ENCODE results near the gene CCL17. TPM values are rescaled to one million over a fixed set of nuclear protein-coding genes. Genes with fewer than 3 reads are reported as not detected.
A peak's percentile ranks its signal among the peaks of the same experiment; 100 is the strongest.

The CCL17 gene
- total and polyA plus RNA-seq, 2 donors: 32.6 to 38.6 TPM

DNA sequence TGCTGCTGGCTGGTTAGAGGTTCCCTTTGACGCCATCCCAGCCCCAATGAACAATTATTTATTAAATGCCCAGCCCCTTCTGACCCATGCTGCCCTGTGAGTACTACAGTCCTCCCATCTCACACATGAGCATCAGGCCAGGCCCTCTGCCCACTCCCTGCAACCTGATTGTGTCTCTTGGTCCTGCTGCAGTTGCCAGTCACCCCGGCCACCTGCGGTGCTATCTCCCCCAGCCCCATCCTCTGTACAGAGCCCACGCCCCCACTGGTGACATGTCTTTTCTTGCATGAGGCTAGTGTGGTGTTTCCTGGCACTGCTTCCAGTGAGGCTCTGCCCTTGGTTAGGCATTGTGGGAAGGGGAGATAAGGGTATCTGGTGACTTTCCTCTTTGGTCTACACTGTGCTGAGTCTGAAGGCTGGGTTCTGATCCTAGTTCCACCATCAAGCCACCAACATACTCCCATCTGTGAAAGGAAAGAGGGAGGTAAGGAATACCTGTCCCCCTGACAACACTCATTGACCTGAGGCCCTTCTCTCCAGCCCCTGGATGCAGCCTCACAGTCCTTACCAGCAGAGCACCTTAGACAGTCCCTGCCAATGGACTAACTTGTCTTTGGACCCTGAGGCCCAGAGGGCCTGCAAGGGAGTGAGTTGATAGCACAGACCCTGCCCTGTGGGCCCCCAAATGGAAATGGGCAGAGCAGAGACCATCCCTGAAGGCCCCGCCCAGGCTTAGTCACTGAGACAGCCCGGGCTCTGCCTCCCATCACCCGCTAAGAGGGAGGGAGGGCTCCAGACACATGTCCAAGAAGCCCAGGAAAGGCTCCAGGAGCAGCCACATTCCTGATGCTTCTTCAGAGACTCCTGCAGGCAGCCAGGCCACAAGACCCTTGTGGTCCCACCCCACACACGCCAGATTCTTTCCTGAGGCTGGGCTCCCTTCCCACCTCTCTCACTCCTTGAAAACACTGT, 21.0 kb upstream of the CCL17 start:
- Histone ChIP-seq H3K36me3 (ENCODE audit: control insufficient read depth in 2 of 2, insufficient read depth in 2 of 2, low read length in 1 of 2) (no peaks in the 10 kb centered on the region), H3K9me3 (ENCODE audit: control insufficient read depth in 2 of 2, insufficient read depth in 1 of 2, low read length in 1 of 2) (no peaks in the 10 kb centered on the region), H3K4me1 (ENCODE audit: control insufficient read depth in 2 of 2, insufficient read depth in 2 of 2, low read length in 2 of 2) (peaks cover 2 to 41% of the 10 kb centered on the region in 2 donors), H3K4me3 (ENCODE audit: low read length in 2 of 2) (no peak overlapping the region), H3K27ac (ENCODE audit: low read depth in 1 of 2, low read length in 1 of 2) (no peak overlapping the region), H3K27me3 (ENCODE audit: control insufficient read depth in 2 of 2, insufficient read depth in 1 of 2, low read length in 1 of 2) (no peaks in the 10 kb centered on the region)
- 90% methylated on average over 8 of the region's 8 CpGs for WGBS
- DNase-seq (ENCODE audit: low read depth in 6 of 9, low spot score in 9 of 9): no peak

DNA sequence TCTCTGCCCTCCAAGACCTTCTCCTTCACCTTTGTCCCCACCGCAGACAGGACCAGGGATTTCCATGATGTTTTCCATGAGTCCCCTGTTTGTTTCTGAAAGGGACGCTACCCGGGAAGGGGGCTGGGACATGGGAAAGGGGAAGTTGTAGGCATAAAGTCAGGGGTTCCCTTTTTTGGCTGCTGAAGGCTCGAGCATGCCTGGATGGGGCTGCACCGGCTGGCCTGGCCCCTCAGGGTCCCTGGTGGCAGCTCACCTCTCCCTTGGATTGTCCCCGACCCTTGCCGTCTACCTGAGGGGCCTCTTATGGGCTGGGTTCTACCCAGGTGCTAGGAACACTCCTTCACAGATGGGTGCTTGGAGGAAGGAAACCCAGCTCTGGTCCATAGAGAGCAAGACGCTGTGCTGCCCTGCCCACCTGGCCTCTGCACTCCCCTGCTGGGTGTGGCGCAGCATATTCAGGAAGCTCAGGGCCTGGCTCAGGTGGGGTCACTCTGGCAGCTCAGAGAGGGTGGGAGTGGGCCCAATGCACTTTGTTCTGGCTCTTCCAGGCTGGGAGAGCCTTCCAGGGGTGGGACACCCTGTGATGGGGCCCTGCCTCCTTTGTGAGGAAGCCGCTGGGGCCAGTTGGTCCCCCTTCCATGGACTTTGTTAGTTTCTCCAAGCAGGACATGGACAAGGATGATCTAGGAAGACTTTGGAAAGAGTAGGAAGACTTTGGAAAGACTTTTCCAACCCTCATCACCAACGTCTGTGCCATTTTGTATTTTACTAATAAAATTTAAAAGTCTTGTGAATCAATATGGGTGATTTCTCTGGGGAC, 20.1 kb upstream of the CCL17 start:
- H3K27me3 ChIP-seq (ENCODE audit: control insufficient read depth in 2 of 2, insufficient read depth in 1 of 2, low read length in 1 of 2): no peaks in the 10 kb centered on the region
- no peak overlapping the region for H3K4me3 ChIP-seq (ENCODE audit: low read length in 2 of 2)
- H3K36me3 ChIP-seq (ENCODE audit: control insufficient read depth in 2 of 2, insufficient read depth in 2 of 2, low read length in 1 of 2): no peaks in the 10 kb centered on the region
- WGBS: 33% methylated on average over 11 of the region's 11 CpGs
- peaks cover 2 to 41% of the 10 kb centered on the region in 2 donors for H3K4me1 ChIP-seq (ENCODE audit: control insufficient read depth in 2 of 2, insufficient read depth in 2 of 2, low read length in 2 of 2)
- H3K27ac ChIP-seq (ENCODE audit: low read depth in 1 of 2, low read length in 1 of 2): no peak overlapping the region
- no peak for DNase-seq (ENCODE audit: low read depth in 6 of 9, low spot score in 9 of 9)
- no peaks in the 10 kb centered on the region for H3K9me3 ChIP-seq (ENCODE audit: control insufficient read depth in 2 of 2, insufficient read depth in 1 of 2, low read length in 1 of 2)

- Histone ChIP-seq H3K36me3 (ENCODE audit: control insufficient read depth in 2 of 2, insufficient read depth in 2 of 2, low read length in 1 of 2) (no peaks in the 10 kb centered on the region), H3K9me3 (ENCODE audit: control insufficient read depth in 2 of 2, insufficient read depth in 1 of 2, low read length in 1 of 2) (no peaks in the 10 kb centered on the region), H3K4me1 (ENCODE audit: control insufficient read depth in 2 of 2, insufficient read depth in 2 of 2, low read length in 2 of 2) (peaks cover 2 to 41% of the 10 kb centered on the region in 2 donors), H3K27ac (ENCODE audit: low read depth in 1 of 2, low read length in 1 of 2) (no peak overlapping the region), H3K27me3 (ENCODE audit: control insufficient read depth in 2 of 2, insufficient read depth in 1 of 2, low read length in 1 of 2) (no peaks in the 10 kb centered on the region), H3K4me3 (ENCODE audit: low read length in 2 of 2) (no peak overlapping the region)
- no peak for DNase-seq (ENCODE audit: low read depth in 6 of 9, low spot score in 9 of 9)
- WGBS: 86% methylated on average over 5 of the region's 5 CpGs
These were observed 19.5 kb upstream of the CCL17 start for GRCh38 chr16:57385083-57385482.

- WGBS: 95% methylated on average over 5 of the region's 5 CpGs
- peak overlapping the region in 1 of 2 donors; percentile 71 for H3K27ac ChIP-seq (ENCODE audit: low read depth in 1 of 2, low read length in 1 of 2)
- no peak overlapping the region for H3K4me3 ChIP-seq (ENCODE audit: low read length in 2 of 2)
- H3K27me3 ChIP-seq (ENCODE audit: control insufficient read depth in 2 of 2, insufficient read depth in 1 of 2, low read length in 1 of 2): no peaks in the 10 kb centered on the region
- peak in 2 of 9 donors; percentile 25 to 42 for DNase-seq (ENCODE audit: low read depth in 6 of 9, low spot score in 9 of 9)
- no peaks in the 10 kb centered on the region for H3K36me3 ChIP-seq (ENCODE audit: control insufficient read depth in 2 of 2, insufficient read depth in 2 of 2, low read length in 1 of 2)
- no peaks in the 10 kb centered on the region for H3K9me3 ChIP-seq (ENCODE audit: control insufficient read depth in 2 of 2, insufficient read depth in 1 of 2, low read length in 1 of 2)
- H3K4me1 ChIP-seq (ENCODE audit: control insufficient read depth in 2 of 2, insufficient read depth in 2 of 2, low read length in 2 of 2): peaks cover 2 to 36% of the 10 kb centered on the region in 2 donors
These were observed 18.1 kb upstream of the CCL17 start for GRCh38 chr16:57386381-57386951.

DNA sequence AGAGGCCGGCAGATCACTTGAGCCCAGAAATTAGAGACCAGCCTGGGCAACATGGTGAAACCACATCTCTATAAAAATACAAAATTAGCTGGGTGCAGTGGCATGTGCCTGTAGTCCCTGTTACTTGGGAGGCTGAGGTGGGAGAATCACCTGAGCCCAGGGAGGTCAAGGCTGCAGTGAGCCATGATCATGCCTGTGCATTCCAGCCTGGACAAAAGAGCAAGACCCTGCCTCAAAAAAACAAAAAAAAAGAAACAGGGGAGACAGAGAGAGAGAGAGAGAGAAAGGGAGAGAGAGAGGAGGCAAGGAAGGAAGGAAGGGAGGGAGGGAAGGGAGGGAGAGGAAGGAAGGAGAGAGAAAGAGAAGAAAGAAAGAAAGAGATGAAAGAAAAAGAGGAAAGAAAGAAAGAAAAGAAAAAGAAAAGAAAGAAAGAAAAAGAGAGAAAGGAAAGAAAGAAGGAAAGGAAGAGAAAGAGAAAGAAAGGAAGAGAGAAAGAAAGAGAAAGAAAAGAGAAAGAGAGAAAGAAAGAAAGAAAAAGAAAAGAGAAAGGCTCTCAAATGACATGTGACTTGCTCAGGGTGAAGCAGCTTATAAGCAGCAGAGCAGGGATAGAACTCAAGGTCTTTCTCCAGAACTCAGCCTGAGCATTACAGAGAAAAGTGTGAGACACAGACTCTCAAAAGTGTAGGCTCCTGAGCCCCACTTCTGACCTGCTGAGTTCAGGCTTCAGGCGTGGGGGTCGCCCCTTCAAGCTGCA, 16.8 kb upstream of the CCL17 start:
- no peaks in the 10 kb centered on the region for H3K27me3 ChIP-seq (ENCODE audit: control insufficient read depth in 2 of 2, insufficient read depth in 1 of 2, low read length in 1 of 2)
- no peak overlapping the region for H3K27ac ChIP-seq (ENCODE audit: low read depth in 1 of 2, low read length in 1 of 2)
- no peaks in the 10 kb centered on the region for H3K36me3 ChIP-seq (ENCODE audit: control insufficient read depth in 2 of 2, insufficient read depth in 2 of 2, low read length in 1 of 2)
- H3K4me1 ChIP-seq (ENCODE audit: control insufficient read depth in 2 of 2, insufficient read depth in 2 of 2, low read length in 2 of 2): peaks cover 2 to 36% of the 10 kb centered on the region in 2 donors
- DNase-seq (ENCODE audit: low read depth in 6 of 9, low spot score in 9 of 9): no peak
- H3K9me3 ChIP-seq (ENCODE audit: control insufficient read depth in 2 of 2, insufficient read depth in 1 of 2, low read length in 1 of 2): no peaks in the 10 kb centered on the region
- 90% methylated on average over 3 of the region's 3 CpGs for WGBS
- H3K4me3 ChIP-seq (ENCODE audit: low read length in 2 of 2): no peak overlapping the region

DNA sequence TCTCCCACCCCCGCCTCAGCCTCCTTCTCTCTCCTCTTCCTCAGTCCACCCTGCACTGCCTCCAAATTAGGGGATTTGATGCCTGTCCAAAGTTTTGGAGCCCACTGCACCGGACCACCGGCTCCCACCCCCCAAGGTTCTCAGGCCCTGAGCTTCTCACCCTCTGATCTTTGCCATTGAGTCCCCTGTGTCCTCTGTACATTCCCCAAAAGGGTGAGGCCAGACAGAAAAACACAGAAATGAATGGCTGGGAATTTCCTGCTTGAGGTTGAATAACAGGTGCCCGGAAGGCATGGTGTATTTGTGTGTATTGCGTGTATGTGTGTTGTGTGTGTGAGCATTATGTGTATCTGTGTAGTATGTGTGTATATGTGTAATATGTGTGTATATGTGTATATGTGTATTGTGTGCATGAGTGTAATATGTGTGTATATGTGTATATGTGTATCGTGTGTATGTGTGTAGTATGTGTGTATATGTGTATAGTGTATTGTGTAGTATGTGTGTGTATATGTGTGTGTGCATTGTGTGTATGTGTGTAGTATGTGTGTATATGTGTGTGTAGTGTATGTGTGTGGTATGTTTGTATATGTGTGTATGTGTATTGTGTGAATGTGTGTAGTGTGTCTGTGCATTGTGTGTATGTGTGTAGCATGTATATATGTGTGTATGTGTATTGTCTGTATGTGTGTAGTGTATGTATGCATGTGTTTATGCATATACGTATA, 16.0 kb upstream of the CCL17 start:
- Histone ChIP-seq H3K9me3 (ENCODE audit: control insufficient read depth in 2 of 2, insufficient read depth in 1 of 2, low read length in 1 of 2) (no peaks in the 10 kb centered on the region), H3K36me3 (ENCODE audit: control insufficient read depth in 2 of 2, insufficient read depth in 2 of 2, low read length in 1 of 2) (no peaks in the 10 kb centered on the region), H3K27ac (ENCODE audit: low read depth in 1 of 2, low read length in 1 of 2) (no peak overlapping the region), H3K4me3 (ENCODE audit: low read length in 2 of 2) (no peak overlapping the region), H3K27me3 (ENCODE audit: control insufficient read depth in 2 of 2, insufficient read depth in 1 of 2, low read length in 1 of 2) (no peaks in the 10 kb centered on the region), H3K4me1 (ENCODE audit: control insufficient read depth in 2 of 2, insufficient read depth in 2 of 2, low read length in 2 of 2) (peaks cover 2 to 36% of the 10 kb centered on the region in 2 donors)
- 84% methylated on average over 7 of the region's 7 CpGs for WGBS
- DNase-seq (ENCODE audit: low read depth in 6 of 9, low spot score in 9 of 9): no peak

GRCh38 chr16:57389087-57389468, 15.5 kb upstream of the CCL17 start:
- H3K27ac ChIP-seq (ENCODE audit: low read depth in 1 of 2, low read length in 1 of 2): no peak overlapping the region
- DNase-seq (ENCODE audit: low read depth in 6 of 9, low spot score in 9 of 9): no peak
- no peaks in the 10 kb centered on the region for H3K9me3 ChIP-seq (ENCODE audit: control insufficient read depth in 2 of 2, insufficient read depth in 1 of 2, low read length in 1 of 2)
- 98% methylated on average over 3 of the region's 3 CpGs for WGBS
- H3K36me3 ChIP-seq (ENCODE audit: control insufficient read depth in 2 of 2, insufficient read depth in 2 of 2, low read length in 1 of 2): no peaks in the 10 kb centered on the region
- peaks cover 2 to 31% of the 10 kb centered on the region in 2 donors for H3K4me1 ChIP-seq (ENCODE audit: control insufficient read depth in 2 of 2, insufficient read depth in 2 of 2, low read length in 2 of 2)
- no peaks in the 10 kb centered on the region for H3K27me3 ChIP-seq (ENCODE audit: control insufficient read depth in 2 of 2, insufficient read depth in 1 of 2, low read length in 1 of 2)
- H3K4me3 ChIP-seq (ENCODE audit: low read length in 2 of 2): no peak overlapping the region

DNA sequence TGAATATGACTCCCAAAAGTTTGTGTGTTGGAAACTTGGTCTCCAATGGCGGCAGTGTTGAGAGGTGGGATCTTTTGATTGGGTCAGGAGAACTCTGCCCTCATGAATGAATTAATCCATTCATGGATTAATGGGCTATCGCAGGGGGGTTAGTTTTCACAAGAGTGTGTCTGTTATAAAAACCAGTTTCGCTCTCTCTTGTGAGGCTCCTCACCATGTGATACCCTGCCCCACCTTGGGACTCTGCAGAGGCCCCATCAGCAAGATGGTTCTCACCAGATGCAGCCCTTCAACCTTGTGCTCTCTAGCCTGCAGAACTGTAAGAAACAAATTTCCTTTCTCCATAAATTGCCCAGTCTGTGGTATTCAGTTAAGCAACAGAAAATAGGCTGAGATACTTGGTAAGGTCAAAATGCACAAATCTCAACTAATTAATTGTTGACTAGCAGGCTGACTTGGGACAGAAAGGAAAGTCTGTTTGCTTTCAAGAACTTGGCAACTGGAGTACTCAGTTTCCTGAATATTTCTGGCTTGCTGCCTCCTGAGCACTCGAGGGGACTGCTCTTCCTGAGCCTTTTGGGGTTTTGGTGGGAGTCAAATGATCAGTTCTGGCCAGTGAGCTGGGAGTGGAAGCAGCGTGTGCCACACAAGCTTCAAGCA, 13.8 kb upstream of the CCL17 start:
- H3K27me3 ChIP-seq (ENCODE audit: control insufficient read depth in 2 of 2, insufficient read depth in 1 of 2, low read length in 1 of 2): no peaks in the 10 kb centered on the region
- no peaks in the 10 kb centered on the region for H3K36me3 ChIP-seq (ENCODE audit: control insufficient read depth in 2 of 2, insufficient read depth in 2 of 2, low read length in 1 of 2)
- 77% methylated on average over 5 of the region's 5 CpGs for WGBS
- no peak for DNase-seq (ENCODE audit: low read depth in 6 of 9, low spot score in 9 of 9)
- no peak overlapping the region for H3K4me3 ChIP-seq (ENCODE audit: low read length in 2 of 2)
- peaks cover 2 to 20% of the 10 kb centered on the region in 2 donors for H3K4me1 ChIP-seq (ENCODE audit: control insufficient read depth in 2 of 2, insufficient read depth in 2 of 2, low read length in 2 of 2)
- H3K9me3 ChIP-seq (ENCODE audit: control insufficient read depth in 2 of 2, insufficient read depth in 1 of 2, low read length in 1 of 2): peaks cover 0 to 5% of the 10 kb centered on the region in 2 donors
- no peak overlapping the region for H3K27ac ChIP-seq (ENCODE audit: low read depth in 1 of 2, low read length in 1 of 2)

Measured in thymus (tissue), 11 donors.